ENCODE measurements around the gene TRMT13. TPM values are rescaled to one million over a fixed set of nuclear protein-coding genes. Genes with fewer than 3 reads are reported as not detected.

Gene TRMT13
- total RNA-seq, 1 experiment from 2014 or later: 19.4 TPM

DNA sequence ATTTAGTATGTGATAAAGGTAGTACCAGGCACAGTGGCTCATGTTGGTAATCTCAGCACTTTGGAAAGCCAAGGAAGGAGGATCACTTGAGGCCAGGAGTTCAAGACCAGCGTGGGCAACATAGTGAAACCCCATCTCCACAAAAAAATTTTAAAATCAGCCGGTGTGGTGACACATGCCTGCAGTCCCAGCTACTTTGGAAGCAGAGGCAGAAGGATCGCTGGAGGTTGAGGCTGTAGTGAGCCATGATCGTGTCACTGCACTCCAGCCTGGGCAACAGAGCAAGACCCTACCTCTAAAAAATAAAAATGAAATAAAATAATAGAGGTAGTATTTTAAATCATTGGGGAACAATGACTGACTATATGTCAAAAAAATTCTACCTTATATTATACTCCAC, 17.4 kb upstream of the TRMT13 start:
- Mint-ChIP-seq H3K4me1 (no peaks in the 10 kb centered on the region), H3K36me3 (ENCODE audit: insufficient read depth in 1 of 3, low read depth in 3 of 3) (peaks cover 23 to 52% (median 47%) of the 10 kb centered on the region in 3 experiments), H3K27me3 (ENCODE audit: low read depth) (no peaks in the 10 kb centered on the region), H3K4me3 (no peak overlapping the region), H3K9me3 (no peaks in the 10 kb centered on the region; a peak in 1 of 5 replicates), H3K27ac (no peak overlapping the region)
- Histone ChIP-seq H2BK12ac (ENCODE audit: insufficient read length, low read depth, low read length) (no peak overlapping the region), H3K14ac (ENCODE audit: insufficient read depth, low read length) (no peak overlapping the region), H3K4ac (ENCODE audit: low read depth, low read length) (no peak overlapping the region), H3K9ac (ENCODE audit: extremely low read depth, insufficient read length, low read length) (no peak overlapping the region), H2BK15ac (ENCODE audit: low read depth, low read length) (no peak overlapping the region), H3K23me2 (ENCODE audit: insufficient read length, low read depth, low read length, poor library complexity, severe bottlenecking) (no peaks in the 10 kb centered on the region), H2BK20ac (ENCODE audit: low read depth, low read length, poor library complexity, severe bottlenecking) (no peak overlapping the region), H3K4me1 (ENCODE audit: insufficient read depth, low read length) (no peaks in the 10 kb centered on the region), H3K4me2 (ENCODE audit: insufficient read depth, insufficient read length, low read length) (no peak overlapping the region), H3T11ph (ENCODE audit: low read length) (no peak overlapping the region), H3K56ac (ENCODE audit: insufficient read length, low read depth, low read length) (no peak overlapping the region), H3K79me2 (ENCODE audit: insufficient read depth, low read length) (no peaks in the 10 kb centered on the region), H3K23ac (ENCODE audit: insufficient read length, low read depth, low read length) (no peak overlapping the region), H3K18ac (ENCODE audit: insufficient read length, low read depth, low read length) (no peak overlapping the region), H2BK120ac (ENCODE audit: low read depth, low read length, poor library complexity, severe bottlenecking) (no peak overlapping the region), H4K8ac (replicated peaks; ENCODE audit: insufficient read length, low read depth, low read length) (no peak overlapping the region), H3K79me1 (ENCODE audit: insufficient read depth, low read depth, low read length, poor library complexity, severe bottlenecking) (no peaks in the 10 kb centered on the region), H2BK5ac (ENCODE audit: insufficient read length, low read length) (no peak overlapping the region), H3K27ac (ENCODE audit: insufficient read length, low read depth, low read length) (no peak overlapping the region), H4K5ac (ENCODE audit: insufficient read length, low read depth, low read length) (no peak overlapping the region), H3K27me3 (ENCODE audit: insufficient read depth, low read length) (no peaks in the 10 kb centered on the region), H2AFZ (ENCODE audit: low read length) (no peak overlapping the region), H2AK5ac (ENCODE audit: insufficient read length, low read length) (no peak overlapping the region), H4K20me1 (ENCODE audit: control insufficient read depth, insufficient read depth, insufficient read length) (no peaks in the 10 kb centered on the region), H4K91ac (ENCODE audit: insufficient read length, low read depth, low read length) (no peak overlapping the region), H3K9me3 (ENCODE audit: control insufficient read depth, low read depth, low read length) (no peaks in the 10 kb centered on the region)
- WGBS (ENCODE audit: extremely low coverage, insufficient read length, low lambda C conversion rate): no CpG with 5 or more reads among the region's 4 CpGs
- TF ChIP-seq CTCF (conservative IDR thresholded peaks at IDR 0.05): no peak
- no peak for DNase-seq

All from H9 (cell line).